ENCODE data around the gene RPH3AL.

DNA sequence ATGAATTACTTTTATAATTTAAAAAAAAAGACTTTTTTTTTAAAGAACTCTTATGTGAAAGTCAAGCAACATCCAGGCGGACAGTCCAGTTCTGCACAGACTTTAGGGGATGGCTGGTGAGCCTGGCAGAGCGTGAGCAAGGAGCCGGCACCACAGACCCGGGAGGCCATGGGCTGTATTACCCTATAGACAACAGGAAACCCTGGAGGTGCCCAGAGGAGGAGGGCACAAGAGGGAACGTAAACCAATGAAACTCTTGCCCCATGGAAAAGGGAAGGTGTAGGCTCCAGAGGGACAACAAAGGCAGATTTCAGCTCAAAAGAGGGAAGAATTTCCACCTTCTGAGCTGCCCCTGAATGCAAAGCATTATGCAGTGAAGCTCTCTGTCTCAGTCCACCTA, 25.5 kb upstream of the RPH3AL start:
- TF ChIP-seq, protein P1, sequence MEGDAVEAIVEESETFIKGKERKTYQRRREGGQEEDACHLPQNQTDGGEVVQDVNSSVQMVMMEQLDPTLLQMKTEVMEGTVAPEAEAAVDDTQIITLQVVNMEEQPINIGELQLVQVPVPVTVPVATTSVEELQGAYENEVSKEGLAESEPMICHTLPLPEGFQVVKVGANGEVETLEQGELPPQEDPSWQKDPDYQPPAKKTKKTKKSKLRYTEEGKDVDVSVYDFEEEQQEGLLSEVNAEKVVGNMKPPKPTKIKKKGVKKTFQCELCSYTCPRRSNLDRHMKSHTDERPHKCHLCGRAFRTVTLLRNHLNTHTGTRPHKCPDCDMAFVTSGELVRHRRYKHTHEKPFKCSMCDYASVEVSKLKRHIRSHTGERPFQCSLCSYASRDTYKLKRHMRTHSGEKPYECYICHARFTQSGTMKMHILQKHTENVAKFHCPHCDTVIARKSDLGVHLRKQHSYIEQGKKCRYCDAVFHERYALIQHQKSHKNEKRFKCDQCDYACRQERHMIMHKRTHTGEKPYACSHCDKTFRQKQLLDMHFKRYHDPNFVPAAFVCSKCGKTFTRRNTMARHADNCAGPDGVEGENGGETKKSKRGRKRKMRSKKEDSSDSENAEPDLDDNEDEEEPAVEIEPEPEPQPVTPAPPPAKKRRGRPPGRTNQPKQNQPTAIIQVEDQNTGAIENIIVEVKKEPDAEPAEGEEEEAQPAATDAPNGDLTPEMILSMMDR (IDR thresholded peaks at IDR 0.05 in 8 of 11, conservative IDR thresholded peaks at IDR 0.05 in 3 of 11) = no peak
- no peak for TF ChIP-seq POLR2A (IDR thresholded peaks at IDR 0.05)
